ENCODE data around the gene BCL7C. TPM values are rescaled to one million over a fixed set of nuclear protein-coding genes. Genes with fewer than 3 reads are reported as not detected.

Gene BCL7C
- total and polyA plus RNA-seq, 10 of the 15 experiments (the other 5 are each of a cell fraction or from before 2014, with no cell fraction given), result 1.1 to 30.5 (median 13.7) TPM

- TF ChIP-seq EP300 (IDR thresholded peaks at IDR 0.05; ENCODE audit: borderline replicate concordance in 1 of 2, control insufficient read depth in 1 of 2, low read depth in 2 of 2, low read length in 2 of 2), result no peak
- TF ChIP-seq RFX5 (IDR thresholded peaks at IDR 0.05; ENCODE audit: low read depth, low read length), result no peak
- TF ChIP-seq ZNF217 (IDR thresholded peaks at IDR 0.05), result no peak
- no peak for TF ChIP-seq ATF7 (IDR thresholded peaks at IDR 0.05; ENCODE audit: low read depth)
- TF ChIP-seq CHD2 (IDR thresholded peaks at IDR 0.05; ENCODE audit: borderline replicate concordance, low read depth, low read length), result no peak
- TF ChIP-seq SMAD5 (IDR thresholded peaks at IDR 0.05; ENCODE audit: low read depth), result no peak
Measured at GRCh38 chr16:30844671-30845449, 49.0 kb downstream of the BCL7C start (continued).

GRCh38 chr16:30844346-30844670 lies 49.6 kb downstream of the BCL7C start:
- FAIRE-seq (no peak), ATAC-seq (no peak), DNase-seq (ENCODE audit: low read depth, low spot score) (no peak)
- Histone ChIP-seq H3K4me1 (ENCODE audit: control insufficient read depth, insufficient read depth, low read length) (peaks cover 5% of the 10 kb centered on the region), H3K4me3 (no peak overlapping the region), H3K36me3 (ENCODE audit: control insufficient read depth in 2 of 2, insufficient read depth in 2 of 2, low read length in 1 of 2) (no peaks in the 10 kb centered on the region), H4K20me1 (ENCODE audit: control insufficient read depth, insufficient read depth) (no peaks in the 10 kb centered on the region), H3K79me2 (ENCODE audit: control insufficient read depth, insufficient read depth, low read length) (no peaks in the 10 kb centered on the region), H3K9me3 (replicated peaks; ENCODE audit: control insufficient read depth, insufficient read depth, low read length) (no peaks in the 10 kb centered on the region), H3K9ac (ENCODE audit: control insufficient read depth, insufficient read depth, low read length) (no peak overlapping the region), H2AFZ (ENCODE audit: control insufficient read depth, low read depth, low read length) (peak overlapping the region; percentile 27; the same call in 1 of the 2 replicates), H3K27me3 (replicated peaks in 1 of 2; ENCODE audit: control insufficient read depth in 2 of 2, insufficient read depth in 2 of 2, low read length in 1 of 2) (no peaks in the 10 kb centered on the region), H3K27ac (ENCODE audit: control insufficient read depth, insufficient read depth) (no peak overlapping the region), H3K4me2 (ENCODE audit: control insufficient read depth, insufficient read depth) (no peak overlapping the region)
- 0% methylated on average over 1 of the region's 1 CpG for WGBS (ENCODE audit: insufficient coverage, insufficient replicate concordance, low lambda C conversion rate, missing lambda C conversion rate)
- ChIA-PET CTCF (interaction anchor here (0.6 to 5.6 kb wide), 28 partner anchors 9 to 598 kb away, joined by 3 to 174 read pairs (median 7); partner anchors contain the start of genes BCL7C, CTF1 and ZNF843), POLR2A (interaction anchor here (0.7 to 2.3 kb wide), 5 partner anchors 26 to 58 kb away, joined by 4 to 13 read pairs (median 6); partner anchors contain the start of gene BCL7C), RAD21 (ENCODE audit: unreplicated experiment) (interaction anchor here (0.8 to 5.7 kb wide), 21 partner anchors 11 to 183 kb away, joined by 3 to 88 read pairs (median 5); partner anchors contain the start of genes CTF1, FBXL19 and PHKG2), SMC1A (ENCODE audit: uncharacterized antibody, unreplicated experiment) (interaction anchor here (0.9 to 8.0 kb wide), 17 partner anchors 10 to 151 kb away, joined by 3 to 146 read pairs (median 8); partner anchors contain the start of gene CTF1)
- BruUV-seq (replicated peaks), result no TSS peak
- in situ Hi-C loops (cut with MboI), result loop anchor here (5.0 kb wide), 1 partner anchor 78 kb away; the partner anchor contains the start of gene FBXL19
- intact Hi-C loops (cut with micrococcal nuclease; ENCODE audit: unreplicated experiment), result loop anchor here (1.0 to 2.0 kb wide), 4 partner anchors 50 to 98 kb away; partner anchors contain the start of gene BCL7C
- no peak for TF ChIP-seq ZBTB40 (IDR thresholded peaks at IDR 0.05; ENCODE audit: borderline replicate concordance)
- no peak for TF ChIP-seq MTA3 (IDR thresholded peaks at IDR 0.05; ENCODE audit: borderline replicate concordance, low read length)
- TF ChIP-seq GABPA (IDR thresholded peaks at IDR 0.05; ENCODE audit: low read depth), result no peak
- no peak for TF ChIP-seq NKRF (conservative IDR thresholded peaks at IDR 0.05)
- no peak for TF ChIP-seq YY1 (IDR thresholded peaks at IDR 0.05; ENCODE audit: low read depth, low read length)

All from GM12878 (cell line).